Caco-2 (cell line): ENCODE data around the gene B4GALNT4. TPM values are rescaled to one million over a fixed set of nuclear protein-coding genes. Genes with fewer than 3 reads are reported as not detected.
A peak's percentile ranks its signal among the peaks of the same experiment; 100 is the strongest.
"Not testable (repeated sequence)": the region's sequence is repeated elsewhere in the genome, so short reads cannot be mapped to it uniquely, and the experiment has no call there.

ENCODE experiments used
- BruUV-seq: library from RNA; stranded (reverse); fragments of 400-500 nt; replicated peaks from 2 replicates; lab custom pipeline; 2021; lab: Mats Ljungman, UMichigan
- CTCF ChIA-PET: fragments of 300-600 bp; sonication (Branson Sonifier 250); formaldehyde crosslinking; loops from one replicate; lab custom pipeline; 2022; ENCODE audit warnings: antibody characterized with exemption; lab: Charles Lee
- POLR2A ChIA-PET: fragments of 300-600 bp; sonication (Branson Sonifier 250); formaldehyde crosslinking; loops from one replicate; lab custom pipeline; 2022; ENCODE audit warnings: antibody characterized with exemption; lab: Charles Lee
- DNase-seq, 2 experiments: peaks; one replicate each; pipeline versions ENCODE4 v3.0.0 to v3.0.0-alpha.2; 2020 to 2022
- H3K27me3 ChIP-seq: replicated peaks from 2 replicates; pipeline ENCODE4 v1.6.0; 2011; ENCODE audit warnings: low read length; ENCODE audit not compliant: control insufficient read depth, insufficient read depth
- H3K36me3 ChIP-seq: 2 replicates; pipeline ENCODE4 v1.5.1; 2011; ENCODE audit warnings: low read length; ENCODE audit not compliant: control insufficient read depth, insufficient read depth
- H3K4me1 ChIP-seq: fragments of 250-450 bp; sonication (Bioruptor Pico); 2 replicates; pipeline ENCODE4 v1.5.1; 2020; ENCODE audit warnings: mild to moderate bottlenecking
- H3K4me3 ChIP-seq: 2 replicates; pipeline ENCODE4 v1.5.1; 2011; ENCODE audit warnings: low read depth, mild to moderate bottlenecking, control low read depth, low read length
- H3K9me3 ChIP-seq: fragments of 250-450 bp; sonication (Bioruptor Pico); 2 replicates; pipeline ENCODE4 v1.5.1; 2020; ENCODE audit warnings: mild to moderate bottlenecking, moderate library complexity
- H3K27ac Mint-ChIP-seq: one replicate; pipeline ENCODE4 v1.8.0; 2022; ENCODE audit warnings: mixed read lengths; ENCODE audit not compliant: unreplicated experiment
- H3K27me3 Mint-ChIP-seq: one replicate; pipeline ENCODE4 v1.8.0; 2022; ENCODE audit warnings: mixed read lengths; ENCODE audit not compliant: insufficient read depth, unreplicated experiment
- H3K36me3 Mint-ChIP-seq: one replicate; pipeline ENCODE4 v1.8.0; 2022; ENCODE audit warnings: mild to moderate bottlenecking, mixed read lengths; ENCODE audit not compliant: insufficient read depth, unreplicated experiment
- H3K4me1 Mint-ChIP-seq: one replicate; pipeline ENCODE4 v1.8.0; 2022; ENCODE audit warnings: low read depth, mixed read lengths; ENCODE audit not compliant: unreplicated experiment
- H3K4me3 Mint-ChIP-seq: one replicate; pipeline ENCODE4 v1.8.0; 2022; ENCODE audit warnings: mild to moderate bottlenecking, moderate library complexity, mixed read lengths; ENCODE audit not compliant: unreplicated experiment
- H3K9me3 Mint-ChIP-seq: one replicate; pipeline ENCODE4 v1.8.0; 2022; ENCODE audit warnings: mixed read lengths; ENCODE audit not compliant: unreplicated experiment
- intact Hi-C: fragments of 100-400 bp; cut with micrococcal nuclease; formaldehyde crosslinking; loops from one replicate; pipeline ENCODE4 v1.10.0; 2022; ENCODE audit not compliant: unreplicated experiment
- total RNA-seq: library from RNA; stranded (reverse); gene quantifications from 2 replicates; pipeline ENCODE4 v1.2.3, GENCODE V29; 2022
- TF ChIP-seq, protein P1 (sequence below), 2 experiments: fragments of 200-600 bp in 1 of 2; IDR thresholded peaks; 1 replicate in 1 of 2; 2 replicates in 1 of 2; pipeline versions ENCODE4 v1.5.1 to v1.8.0; 2011 to 2022; ENCODE audit warnings: antibody characterized with exemption in 1 of 2, control low read depth in 1 of 2, inconsistent platforms in 1 of 2, low read depth in 1 of 2, low read length in 1 of 2, mild to moderate bottlenecking in 1 of 2, moderate library complexity in 1 of 2; ENCODE audit not compliant: insufficient read depth in 1 of 2, severe bottlenecking in 1 of 2, unreplicated experiment in 1 of 2

The B4GALNT4 gene
- total RNA-seq, 1 experiment from 2014 or later = 35.6 TPM

DNA sequence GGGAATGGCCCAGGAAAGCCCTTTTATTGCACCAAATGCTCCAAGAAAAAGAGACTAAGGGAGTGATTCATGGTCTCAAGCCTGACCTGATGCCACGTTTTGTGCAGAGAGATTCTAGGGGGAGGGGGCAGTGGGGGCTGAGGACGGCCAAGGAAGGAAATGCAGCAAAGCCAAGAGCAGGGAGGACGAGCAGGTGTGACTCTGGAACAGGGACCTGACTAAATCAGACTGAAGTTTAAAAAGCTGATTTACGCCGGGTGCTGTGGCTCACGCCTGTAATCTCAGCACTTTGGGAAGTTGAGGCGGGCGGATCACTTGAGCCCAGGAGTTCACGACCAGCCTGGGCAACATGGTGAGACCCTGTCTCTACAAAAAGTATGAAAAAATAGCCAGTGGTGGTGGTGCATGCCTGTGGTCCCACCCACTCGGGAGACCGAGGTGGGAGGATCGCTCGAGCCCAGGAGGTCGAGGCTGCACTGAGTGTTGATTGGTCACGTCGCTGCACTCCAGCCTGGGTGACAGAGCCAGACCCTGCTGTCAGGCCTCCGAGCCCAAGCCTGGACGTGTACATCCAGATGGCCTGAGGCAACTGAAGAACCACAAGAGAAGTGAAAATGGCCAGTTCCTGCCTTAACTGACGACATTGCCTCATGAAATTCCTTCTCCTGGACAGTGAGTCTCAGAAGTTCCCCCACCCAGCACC lies 37.8 kb upstream of the B4GALNT4 start:
- H3K9me3 Mint-ChIP-seq = no peaks in the 10 kb centered on the region
- no peak for DNase-seq
- CTCF ChIA-PET = no interaction called here
- peaks cover 34% of the 10 kb centered on the region for H3K4me1 ChIP-seq
- POLR2A ChIA-PET = no interaction called here
- no peaks in the 10 kb centered on the region for H3K27me3 ChIP-seq
- peaks cover 14% of the 10 kb centered on the region for H3K36me3 Mint-ChIP-seq
- intact Hi-C loops = no loop called here
- no peak overlapping the region for H3K27ac Mint-ChIP-seq
- peaks cover 29% of the 10 kb centered on the region for H3K4me1 Mint-ChIP-seq
- TF ChIP-seq, protein P1, sequence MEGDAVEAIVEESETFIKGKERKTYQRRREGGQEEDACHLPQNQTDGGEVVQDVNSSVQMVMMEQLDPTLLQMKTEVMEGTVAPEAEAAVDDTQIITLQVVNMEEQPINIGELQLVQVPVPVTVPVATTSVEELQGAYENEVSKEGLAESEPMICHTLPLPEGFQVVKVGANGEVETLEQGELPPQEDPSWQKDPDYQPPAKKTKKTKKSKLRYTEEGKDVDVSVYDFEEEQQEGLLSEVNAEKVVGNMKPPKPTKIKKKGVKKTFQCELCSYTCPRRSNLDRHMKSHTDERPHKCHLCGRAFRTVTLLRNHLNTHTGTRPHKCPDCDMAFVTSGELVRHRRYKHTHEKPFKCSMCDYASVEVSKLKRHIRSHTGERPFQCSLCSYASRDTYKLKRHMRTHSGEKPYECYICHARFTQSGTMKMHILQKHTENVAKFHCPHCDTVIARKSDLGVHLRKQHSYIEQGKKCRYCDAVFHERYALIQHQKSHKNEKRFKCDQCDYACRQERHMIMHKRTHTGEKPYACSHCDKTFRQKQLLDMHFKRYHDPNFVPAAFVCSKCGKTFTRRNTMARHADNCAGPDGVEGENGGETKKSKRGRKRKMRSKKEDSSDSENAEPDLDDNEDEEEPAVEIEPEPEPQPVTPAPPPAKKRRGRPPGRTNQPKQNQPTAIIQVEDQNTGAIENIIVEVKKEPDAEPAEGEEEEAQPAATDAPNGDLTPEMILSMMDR (IDR thresholded peaks at IDR 0.05; ENCODE audit: insufficient read depth in 1 of 2, low read depth in 1 of 2, low read length in 1 of 2, severe bottlenecking in 1 of 2, unreplicated experiment in 1 of 2) = no peak
- BruUV-seq = no TSS peak
- no peaks in the 10 kb centered on the region for H3K36me3 ChIP-seq
- no peaks in the 10 kb centered on the region for H3K27me3 Mint-ChIP-seq
- H3K9me3 ChIP-seq = peaks cover 10% of the 10 kb centered on the region; the same call in 1 of the 2 replicates
- no peak overlapping the region for H3K4me3 ChIP-seq
- no peak overlapping the region for H3K4me3 Mint-ChIP-seq

DNA sequence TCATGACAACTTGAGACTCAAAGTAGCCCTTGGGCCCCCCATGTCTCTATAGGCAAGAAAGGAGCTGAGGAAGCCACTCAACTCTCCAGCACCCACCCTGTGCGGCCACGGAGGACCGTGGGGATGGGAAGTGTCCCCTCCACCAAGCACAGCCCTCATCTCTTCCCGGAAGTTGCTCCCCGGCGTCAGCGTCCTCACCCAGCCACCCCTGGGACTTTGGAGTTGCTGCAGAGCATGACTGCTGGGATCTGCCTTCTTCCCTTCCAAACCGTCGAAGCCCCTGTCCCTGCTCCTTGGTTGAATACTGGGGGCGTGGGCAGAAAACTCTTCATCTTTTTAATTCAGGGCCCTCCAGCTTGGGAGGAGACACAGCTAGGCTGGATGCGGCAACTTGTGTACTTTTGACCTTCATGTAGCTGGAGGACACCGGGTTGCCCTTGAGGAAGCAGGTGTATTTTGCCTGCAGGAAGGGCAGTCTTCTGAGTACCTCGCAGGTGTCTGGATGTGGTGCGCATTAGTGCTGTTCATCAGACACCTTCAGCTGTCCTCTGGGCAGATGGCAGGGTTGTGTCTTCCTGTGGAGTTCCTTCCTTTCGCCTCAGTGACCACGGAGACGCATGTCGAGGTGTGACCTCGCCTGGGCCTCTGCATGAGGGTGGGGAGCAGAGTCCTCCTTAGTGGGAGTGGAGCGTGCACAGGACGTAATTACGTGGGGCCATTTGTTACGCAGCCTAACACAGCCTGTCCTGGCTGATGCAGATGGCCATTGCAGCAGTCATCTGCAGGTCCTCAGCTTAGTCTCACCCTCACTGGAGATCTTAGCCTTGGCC lies 36.4 kb upstream of the B4GALNT4 start:
- peaks cover 34% of the 10 kb centered on the region for H3K4me1 Mint-ChIP-seq
- H3K36me3 Mint-ChIP-seq = peaks cover 9% of the 10 kb centered on the region
- CTCF ChIA-PET = no interaction called here

DNA sequence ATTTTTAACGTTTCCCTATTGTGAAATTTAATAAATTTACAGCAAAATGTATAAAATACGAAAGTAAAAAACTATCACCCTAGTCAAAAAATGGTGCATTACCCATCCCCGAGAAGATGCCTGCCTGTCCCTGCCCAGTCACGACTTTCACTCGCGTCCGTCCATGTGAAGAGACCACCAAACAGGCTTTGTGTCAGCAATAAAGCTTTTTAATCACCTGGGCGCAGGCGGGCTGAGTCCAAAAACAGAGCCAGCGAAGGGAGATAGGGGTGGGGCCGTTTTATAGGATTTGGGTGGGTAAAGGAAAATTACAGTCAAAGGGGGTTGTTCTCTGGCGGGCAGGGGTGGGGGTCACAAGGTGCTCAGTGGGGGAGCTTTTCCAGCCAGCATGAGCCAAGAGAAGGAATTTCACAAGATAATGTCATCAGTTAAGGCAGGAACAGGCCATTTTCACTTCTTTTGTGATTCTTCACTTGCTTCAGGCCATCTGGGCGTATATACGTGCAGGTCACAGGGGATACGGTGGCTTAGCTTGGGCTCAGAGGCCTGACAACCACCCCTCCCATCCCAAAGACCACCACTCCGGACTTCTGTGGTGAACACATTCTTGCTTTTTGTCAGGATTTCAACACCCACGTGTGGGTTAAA lies 35.6 kb upstream of the B4GALNT4 start:
- CTCF ChIA-PET = interaction anchor here (1.1 kb wide), 1 partner anchor 83 kb away, joined by 3 read pairs; no protein-coding TSS in a partner anchor

More for the DNA sequence above, 36.4 kb upstream of the B4GALNT4 start:
- POLR2A ChIA-PET = no interaction called here
- intact Hi-C loops = no loop called here
- TF ChIP-seq, protein P1 (IDR thresholded peaks at IDR 0.05; ENCODE audit: insufficient read depth in 1 of 2, low read depth in 1 of 2, low read length in 1 of 2, severe bottlenecking in 1 of 2, unreplicated experiment in 1 of 2) = no peak
- Histone ChIP-seq H3K4me1 (peaks cover 37% of the 10 kb centered on the region), H3K36me3 (no peaks in the 10 kb centered on the region), H3K27me3 (no peaks in the 10 kb centered on the region), H3K4me3 (no peak overlapping the region), H3K9me3 (peaks cover 10% of the 10 kb centered on the region; the same call in 1 of the 2 replicates)
- DNase-seq = no peak
- Mint-ChIP-seq H3K27me3 (no peaks in the 10 kb centered on the region), H3K4me3 (no peak overlapping the region), H3K27ac (no peak overlapping the region), H3K9me3 (no peaks in the 10 kb centered on the region)
- BruUV-seq = no TSS peak

More for the DNA sequence above, 35.6 kb upstream of the B4GALNT4 start:
- peak overlapping the region; percentile 62 for H3K27ac Mint-ChIP-seq
- H3K27me3 Mint-ChIP-seq, H3K27me3 ChIP-seq, DNase-seq, BruUV-seq, H3K36me3 ChIP-seq, H3K9me3 Mint-ChIP-seq, H3K4me3 ChIP-seq, H3K36me3 Mint-ChIP-seq, intact Hi-C loops: not testable (repeated sequence)
- POLR2A ChIA-PET = interaction anchor here (1.0 kb wide), 1 partner anchor 22 kb away, joined by 4 read pairs; no protein-coding TSS in a partner anchor
- Histone ChIP-seq H3K4me1 (peaks cover 37% of the 10 kb centered on the region), H3K9me3 (peaks cover 10% of the 10 kb centered on the region; the same call in 1 of the 2 replicates)
- peaks cover 34% of the 10 kb centered on the region for H3K4me1 Mint-ChIP-seq
- H3K4me3 Mint-ChIP-seq = peak overlapping the region; percentile 48
